ENCODE results near the gene UBASH3A.

The UBASH3A gene

DNA sequence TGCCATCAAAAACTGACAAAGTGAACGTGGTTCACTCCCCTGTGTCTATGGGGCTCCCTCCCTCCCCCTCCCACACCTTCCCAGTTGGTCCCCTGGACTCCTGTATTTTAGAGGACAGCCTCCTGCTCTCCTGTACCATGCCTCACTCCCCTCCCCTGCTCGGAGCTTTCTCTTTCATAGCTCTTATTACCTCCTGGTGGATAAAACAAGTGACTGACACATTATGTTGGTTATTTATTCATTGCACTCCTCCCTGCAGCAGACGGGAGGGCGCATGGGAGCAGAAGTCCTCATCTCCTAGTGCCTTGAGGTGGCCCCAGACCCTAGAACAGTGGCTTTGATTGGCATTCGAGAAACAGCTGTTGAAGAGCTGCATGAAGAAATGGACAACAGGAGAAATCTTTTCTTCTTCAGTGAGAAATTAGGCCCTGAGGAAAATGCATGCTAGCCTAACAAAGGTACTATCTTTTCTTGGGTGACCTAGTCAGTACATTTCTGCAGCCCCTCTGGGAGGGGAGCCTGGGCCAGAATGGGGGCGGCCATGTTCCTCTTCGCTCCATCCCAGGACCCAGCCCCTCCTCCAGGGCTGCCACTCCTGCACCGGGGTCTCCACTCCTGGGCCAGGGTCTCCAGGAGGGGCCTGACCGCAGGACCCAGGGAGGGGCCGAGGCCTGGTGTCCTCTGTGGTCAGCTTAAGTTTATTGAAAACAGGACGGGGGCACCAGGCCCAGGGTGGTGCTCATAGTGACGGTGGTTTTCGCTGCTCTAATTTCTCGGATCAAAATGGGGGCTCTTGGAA lies 36.1 kb upstream of the UBASH3A start:
- TF ChIP-seq, protein P1, sequence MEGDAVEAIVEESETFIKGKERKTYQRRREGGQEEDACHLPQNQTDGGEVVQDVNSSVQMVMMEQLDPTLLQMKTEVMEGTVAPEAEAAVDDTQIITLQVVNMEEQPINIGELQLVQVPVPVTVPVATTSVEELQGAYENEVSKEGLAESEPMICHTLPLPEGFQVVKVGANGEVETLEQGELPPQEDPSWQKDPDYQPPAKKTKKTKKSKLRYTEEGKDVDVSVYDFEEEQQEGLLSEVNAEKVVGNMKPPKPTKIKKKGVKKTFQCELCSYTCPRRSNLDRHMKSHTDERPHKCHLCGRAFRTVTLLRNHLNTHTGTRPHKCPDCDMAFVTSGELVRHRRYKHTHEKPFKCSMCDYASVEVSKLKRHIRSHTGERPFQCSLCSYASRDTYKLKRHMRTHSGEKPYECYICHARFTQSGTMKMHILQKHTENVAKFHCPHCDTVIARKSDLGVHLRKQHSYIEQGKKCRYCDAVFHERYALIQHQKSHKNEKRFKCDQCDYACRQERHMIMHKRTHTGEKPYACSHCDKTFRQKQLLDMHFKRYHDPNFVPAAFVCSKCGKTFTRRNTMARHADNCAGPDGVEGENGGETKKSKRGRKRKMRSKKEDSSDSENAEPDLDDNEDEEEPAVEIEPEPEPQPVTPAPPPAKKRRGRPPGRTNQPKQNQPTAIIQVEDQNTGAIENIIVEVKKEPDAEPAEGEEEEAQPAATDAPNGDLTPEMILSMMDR (IDR thresholded peaks at IDR 0.05): no peak

DNA sequence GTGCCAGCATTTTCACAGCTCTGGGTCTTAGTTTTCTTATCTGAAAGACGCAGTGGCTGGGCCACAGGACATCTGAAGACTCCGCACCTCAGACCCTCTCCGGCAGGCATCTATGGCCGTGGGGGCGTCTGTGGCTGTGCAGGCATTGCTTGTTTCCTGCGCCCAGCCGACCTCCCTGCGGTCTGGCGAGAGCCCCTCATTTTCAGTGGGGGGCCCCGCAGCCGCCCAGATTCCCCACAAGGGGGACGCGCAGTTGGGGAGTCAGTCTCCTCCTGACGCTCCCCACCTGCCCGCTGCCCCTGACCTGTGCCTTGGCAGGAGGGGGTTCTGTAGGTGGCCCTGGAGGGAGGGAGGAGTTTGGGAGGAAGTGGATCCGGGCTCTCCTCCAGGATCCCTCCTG lies 33.9 kb upstream of the UBASH3A start:
- TF ChIP-seq, protein P1 (IDR thresholded peaks at IDR 0.05): no peak

DNA sequence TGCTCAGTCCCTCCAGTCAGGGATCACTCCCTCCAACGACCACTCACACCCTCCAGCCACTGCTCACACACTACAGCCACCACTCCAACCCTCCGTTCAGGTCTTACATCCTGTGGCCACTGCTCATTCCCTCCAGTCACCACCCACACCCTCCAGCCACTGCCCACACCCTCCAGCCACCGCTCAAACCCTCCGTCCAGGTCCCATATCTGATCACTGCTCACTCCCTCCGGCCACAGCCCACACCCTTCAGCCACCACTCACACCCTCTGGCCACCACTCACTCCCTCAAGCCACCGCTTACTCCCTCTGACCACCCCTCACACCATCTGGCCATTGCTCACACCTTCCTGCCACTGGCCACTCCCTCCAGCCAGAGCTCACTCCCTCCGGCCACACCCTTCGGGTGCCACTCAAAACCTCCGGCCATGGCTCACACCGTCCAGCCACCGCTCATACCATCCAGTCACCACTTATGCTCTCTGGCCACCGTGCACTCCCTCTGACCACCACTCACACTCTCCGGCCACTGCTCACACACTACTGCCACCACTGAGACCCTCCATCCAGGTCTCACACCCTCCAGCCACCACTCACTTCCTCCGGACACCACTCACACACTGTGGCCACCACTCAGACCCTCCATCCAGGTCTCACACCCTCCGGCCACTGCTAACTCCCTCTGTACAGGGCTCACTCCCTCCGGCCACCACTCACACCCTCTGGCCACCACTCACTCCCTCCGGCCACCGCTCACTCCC lies 32.6 kb upstream of the UBASH3A start:
- TF ChIP-seq, protein P1 (IDR thresholded peaks at IDR 0.05): no peak

DNA sequence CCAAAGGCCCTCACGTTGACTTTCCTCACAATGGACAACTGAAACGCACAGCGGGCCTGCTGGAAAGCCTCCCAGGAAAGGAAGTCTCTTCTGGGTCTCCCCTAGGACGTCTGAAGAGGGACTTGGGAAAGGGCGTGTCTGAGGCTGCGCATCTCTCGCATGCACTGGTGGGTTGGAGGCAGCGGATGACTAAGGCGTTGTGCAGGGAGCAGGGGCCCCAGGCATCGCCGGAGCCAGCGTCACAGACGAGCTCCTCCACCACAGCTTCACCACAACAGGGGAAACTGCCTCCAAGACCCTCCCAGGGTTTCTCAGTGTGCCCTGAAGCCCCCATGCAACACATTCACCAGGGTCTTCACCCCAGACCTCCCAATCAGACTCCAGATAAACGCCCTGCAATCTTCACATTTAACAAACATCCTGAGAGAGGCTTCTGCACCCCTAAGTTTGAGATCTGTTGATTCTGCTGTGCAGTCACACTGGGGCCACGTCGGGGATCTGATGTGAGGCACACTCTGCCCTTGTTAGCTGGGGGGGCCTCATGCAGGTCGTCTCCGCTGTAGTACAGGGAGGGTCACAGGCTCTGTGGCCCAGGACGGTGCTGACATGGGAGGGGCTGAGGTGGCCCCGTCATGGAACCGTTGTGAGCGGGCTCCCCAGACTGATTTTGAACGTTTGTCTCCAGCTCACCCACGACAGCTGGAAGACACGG lies 30.4 kb upstream of the UBASH3A start:
- TF ChIP-seq, protein P1 (IDR thresholded peaks at IDR 0.05): no peak

DNA sequence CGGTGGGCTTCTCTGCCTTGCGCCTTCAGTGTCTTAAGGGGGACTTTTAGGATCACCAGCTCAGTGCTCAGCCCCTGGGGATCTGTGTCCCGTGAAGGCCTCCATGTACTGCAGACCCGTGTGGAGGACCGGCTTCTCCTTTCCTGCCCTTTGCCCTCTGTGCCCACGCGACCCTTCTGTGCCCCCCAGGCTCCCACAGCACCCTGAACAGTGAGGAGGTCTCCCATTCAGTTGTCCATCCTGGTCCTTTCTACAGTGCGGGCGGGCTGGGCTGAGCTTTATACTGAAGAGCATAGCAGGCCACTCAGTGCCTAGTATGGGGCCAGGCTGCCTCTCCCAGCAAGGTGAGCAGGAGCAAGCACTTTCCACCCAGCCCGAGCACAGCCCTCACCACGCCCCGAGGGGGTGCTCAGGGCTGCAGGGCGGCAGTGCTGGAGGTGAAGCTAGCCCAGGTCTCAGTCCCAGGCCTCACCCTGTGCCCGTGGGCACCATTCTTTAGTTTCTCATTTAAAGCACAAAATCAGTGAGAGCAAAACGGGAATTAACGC lies 29.7 kb upstream of the UBASH3A start:
- TF ChIP-seq, protein P1 (IDR thresholded peaks at IDR 0.05): no peak

DNA sequence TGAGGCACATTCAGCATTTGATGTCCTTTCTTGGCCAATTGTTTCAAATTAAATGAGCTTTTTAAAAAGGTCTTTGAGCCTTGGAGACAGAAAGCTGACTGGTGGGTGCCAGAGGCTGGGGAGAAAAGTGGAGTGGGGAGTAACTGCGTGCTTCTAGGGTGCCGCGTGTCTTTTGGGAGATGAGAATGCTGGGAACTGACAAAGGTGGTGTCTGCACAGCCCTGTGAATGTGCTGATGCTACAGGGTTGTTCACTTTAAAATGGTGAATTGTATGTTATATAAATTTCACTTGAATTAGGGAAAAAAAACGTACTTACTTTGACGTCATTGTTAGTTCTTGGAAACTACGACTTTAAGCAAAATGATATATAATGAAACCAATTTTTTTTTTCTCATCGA lies 29.2 kb upstream of the UBASH3A start:
- TF ChIP-seq, protein P1 (IDR thresholded peaks at IDR 0.05): no peak

DNA sequence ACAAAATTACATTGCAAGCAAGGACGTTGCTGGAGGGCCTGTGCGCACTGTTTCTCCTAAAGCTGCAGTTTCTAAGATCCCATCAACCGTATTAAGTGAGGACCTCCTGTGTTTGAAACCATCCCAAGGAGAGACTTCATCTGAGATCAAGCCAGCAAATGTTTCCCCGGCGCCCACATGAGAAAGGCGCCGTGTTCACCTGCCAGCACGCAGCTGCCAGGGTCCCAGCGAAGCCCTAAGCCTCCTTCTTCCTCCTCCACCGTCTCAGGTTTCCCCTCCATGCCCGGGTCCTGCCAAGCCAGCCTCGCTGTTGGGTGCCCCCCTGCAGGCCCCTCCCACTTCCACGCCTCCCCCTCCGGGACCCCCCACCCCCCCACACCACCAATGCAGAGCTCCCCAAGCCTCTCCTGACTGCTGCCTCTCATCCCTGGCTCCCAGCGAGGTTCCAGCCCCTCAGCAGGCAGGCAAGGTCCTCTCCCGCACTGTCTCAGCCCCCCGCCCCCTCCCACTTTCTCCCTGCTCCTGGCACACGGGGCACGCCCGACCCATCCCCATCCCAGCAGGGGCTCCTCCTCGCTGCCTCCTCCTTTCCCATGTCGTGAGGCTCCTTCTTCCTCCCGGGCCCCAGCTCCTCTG lies 28.7 kb upstream of the UBASH3A start:
- TF ChIP-seq, protein P1 (IDR thresholded peaks at IDR 0.05): no peak
